ENCODE data around the gene TMEM253.

Gene TMEM253

DNA sequence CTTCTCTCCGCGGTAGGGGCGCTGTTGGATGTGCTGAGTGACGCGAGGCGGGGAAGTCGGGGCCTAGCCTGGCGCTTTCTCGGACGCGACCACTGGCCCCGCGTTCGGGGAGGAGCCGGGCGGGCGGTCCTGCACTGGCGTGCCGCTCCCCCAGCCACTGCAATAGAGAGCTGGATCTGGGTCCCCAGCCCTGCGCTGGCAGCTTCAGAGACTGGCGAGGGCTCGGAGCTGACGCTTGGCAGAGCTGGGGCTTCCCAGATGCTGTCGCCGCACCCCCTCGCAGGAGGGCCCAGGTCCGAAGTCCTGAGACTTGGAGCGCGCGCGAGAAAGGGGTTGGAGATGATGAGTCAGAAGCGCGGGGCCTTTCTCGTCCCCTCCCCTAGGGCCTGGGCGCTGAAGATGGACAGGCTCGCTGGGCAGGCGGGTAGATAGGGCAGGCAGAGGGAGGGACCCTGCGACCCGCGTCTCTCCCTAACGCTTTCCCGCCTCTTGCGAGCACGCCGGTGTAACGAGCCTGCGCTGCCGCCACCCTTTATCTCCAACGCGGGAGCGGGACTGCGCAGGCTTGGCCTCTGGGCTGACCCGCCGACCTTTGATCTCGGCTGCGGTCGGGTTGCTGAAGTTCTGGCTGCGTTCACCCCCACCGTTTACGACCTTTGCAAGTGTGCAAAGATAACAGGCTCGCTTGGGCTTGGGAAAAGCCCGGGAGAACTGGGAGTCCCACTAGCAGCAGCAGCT is 3.0 kb downstream of the TMEM253 start:
- peak; percentile 90 to 91 for DNase-seq (ENCODE audit: low read depth in 2 of 2)

- peak; percentile 37 to 42 for DNase-seq (ENCODE audit: low read depth in 2 of 2)
Observed at GRCh38 chr14:21104448-21105060, 3.7 kb downstream of the TMEM253 start.

GRCh38 chr14:21105095-21105494 is 4.2 kb downstream of the TMEM253 start:
- DNase-seq (ENCODE audit: low read depth in 2 of 2): no peak

DNA sequence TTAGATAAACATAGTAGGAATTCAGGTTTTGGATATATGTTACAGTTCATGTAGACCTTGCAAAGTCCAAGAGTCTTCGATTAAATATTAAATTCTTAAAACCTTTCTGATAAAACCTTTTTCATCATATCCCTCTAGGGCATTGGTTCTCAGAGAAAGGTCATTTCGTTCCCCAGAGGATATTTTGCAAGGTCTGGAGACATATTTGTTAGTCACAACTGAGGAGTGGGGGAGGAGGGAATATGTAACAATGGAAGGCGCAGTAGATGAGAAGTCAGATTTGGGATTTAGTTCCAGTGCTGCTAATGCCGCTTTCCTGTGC is 5.3 kb downstream of the TMEM253 start:
- DNase-seq (ENCODE audit: low read depth in 2 of 2): no peak

DNA sequence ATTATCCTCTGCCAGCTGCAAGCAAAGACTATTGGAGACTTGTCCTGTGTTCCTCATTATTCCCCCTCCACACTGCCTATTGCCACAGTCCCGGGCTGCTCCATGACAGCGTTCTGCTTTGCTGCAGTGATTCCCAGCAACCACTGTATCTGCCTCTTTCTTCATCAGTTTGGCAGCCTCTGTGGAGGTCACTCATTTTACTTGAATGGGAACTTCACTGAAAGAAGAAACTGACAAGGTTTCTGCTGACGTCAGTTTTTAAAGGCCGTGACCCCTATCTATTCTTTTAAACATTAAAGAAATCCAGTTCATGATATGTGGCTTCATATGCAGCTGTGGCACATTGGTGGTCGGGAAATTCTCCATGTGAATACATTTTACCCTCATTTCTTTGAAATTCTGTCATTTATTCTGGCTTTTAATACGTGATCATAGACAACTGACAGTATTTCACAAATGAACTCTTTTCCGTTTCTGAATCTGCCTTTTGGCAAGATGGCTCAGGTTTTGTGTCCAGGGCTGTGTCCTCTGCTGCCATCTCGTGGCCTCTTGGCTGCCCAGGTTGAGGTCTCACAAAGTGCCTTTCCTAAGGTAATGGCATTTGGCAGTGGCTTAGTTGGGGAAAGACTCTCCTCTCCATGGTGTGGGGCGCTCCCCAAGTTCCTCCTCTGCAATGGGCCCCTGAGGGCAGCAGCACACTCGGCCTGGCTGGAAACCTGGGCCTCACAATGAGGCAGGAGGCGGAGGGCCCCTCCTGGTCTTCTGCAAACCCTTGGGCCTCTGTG is 5.8 kb downstream of the TMEM253 start:
- peak; percentile 58 to 62 for DNase-seq (ENCODE audit: low read depth in 2 of 2)

DNA sequence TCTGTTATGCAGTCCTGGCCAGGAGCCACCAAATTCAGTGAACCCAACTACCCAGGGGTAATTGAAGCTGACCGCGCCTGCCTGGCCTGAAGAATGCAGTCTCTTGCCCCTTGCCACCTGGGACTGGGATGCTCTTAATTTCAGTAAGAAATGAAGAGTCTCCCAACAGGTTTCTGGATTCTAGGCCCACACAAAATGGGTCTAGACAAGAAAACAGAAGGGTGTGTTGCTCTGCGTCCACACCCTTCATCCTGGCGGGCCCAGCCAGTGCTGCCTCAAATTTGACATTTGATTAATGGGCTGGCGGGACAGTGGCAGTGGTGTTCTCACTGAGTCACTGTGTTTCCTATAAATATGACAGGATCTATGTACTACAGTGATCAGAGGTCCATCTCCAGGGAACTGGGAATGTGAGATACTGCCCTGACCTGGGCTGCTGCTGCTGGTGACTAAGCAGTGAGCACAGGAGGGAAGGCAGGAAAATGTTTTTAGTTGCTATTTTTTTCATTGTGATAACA is 6.5 kb downstream of the TMEM253 start:
- DNase-seq (ENCODE audit: low read depth in 2 of 2): no peak

DNA sequence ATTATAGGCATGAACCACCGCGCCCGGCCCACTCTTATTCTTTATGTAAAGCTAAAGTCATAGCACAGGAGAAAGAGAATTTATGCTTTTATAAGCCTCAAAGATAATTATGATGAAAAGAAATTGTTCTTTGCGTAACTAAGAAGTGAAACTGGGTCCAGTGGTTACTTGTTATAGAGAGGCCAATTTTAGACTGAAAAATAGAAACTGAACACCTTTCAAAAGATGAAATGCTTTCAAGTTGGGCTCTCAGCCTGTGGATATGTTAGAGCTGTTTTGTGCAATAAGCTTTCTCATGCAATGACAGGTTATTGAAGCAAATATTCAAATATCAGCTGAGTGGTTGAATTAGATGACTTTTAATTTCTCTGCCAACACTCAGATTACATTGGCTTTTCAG is 7.9 kb downstream of the TMEM253 start:
- no peak for DNase-seq (ENCODE audit: low read depth in 2 of 2)

DNA sequence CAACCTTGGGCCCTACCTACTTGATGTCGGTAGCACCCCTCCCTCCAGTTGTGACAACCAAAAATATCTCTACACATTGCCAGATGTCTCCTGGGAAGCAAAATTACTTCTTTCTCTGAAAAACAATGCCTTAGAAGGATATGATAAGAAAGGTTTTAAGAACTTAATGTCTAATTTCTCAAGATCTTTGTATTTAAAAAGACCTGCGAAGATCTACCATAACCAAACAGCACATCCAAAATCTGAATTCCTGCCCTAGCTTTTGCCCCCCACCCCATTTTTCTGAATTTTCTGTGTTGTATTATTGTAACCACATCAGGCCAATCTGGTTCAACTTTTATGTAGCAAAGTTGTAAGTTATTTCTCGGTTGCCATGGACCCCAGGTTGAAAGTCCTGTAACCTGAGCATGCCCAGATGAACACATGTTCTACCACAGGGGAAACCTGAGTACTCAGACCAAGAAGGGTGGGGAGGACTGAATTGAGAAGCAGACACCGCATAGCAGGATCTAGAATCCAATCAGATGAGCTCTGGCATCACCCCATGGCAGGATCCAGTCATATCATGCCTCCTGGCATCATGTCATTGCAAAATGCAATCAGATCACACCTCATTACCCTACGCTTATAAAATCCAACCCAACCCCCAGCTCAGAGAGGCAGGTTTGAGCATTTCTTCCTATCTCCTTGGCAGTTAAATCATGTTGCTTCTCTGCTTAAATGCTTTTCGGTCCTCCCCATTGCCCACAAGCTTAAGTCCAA is 8.7 kb downstream of the TMEM253 start:
- no peak for DNase-seq (ENCODE audit: low read depth in 2 of 2)

- DNase-seq (ENCODE audit: low read depth in 2 of 2): no peak
Observed at GRCh38 chr14:21112255-21112654, 11.4 kb downstream of the TMEM253 start.

GRCh38 chr14:21113369-21113768 is 12.5 kb downstream of the TMEM253 start:
- no peak for DNase-seq (ENCODE audit: low read depth in 2 of 2)

GRCh38 chr14:21118933-21119332 is 18.1 kb downstream of the TMEM253 start:
- DNase-seq (ENCODE audit: low read depth in 2 of 2): no peak

DNA sequence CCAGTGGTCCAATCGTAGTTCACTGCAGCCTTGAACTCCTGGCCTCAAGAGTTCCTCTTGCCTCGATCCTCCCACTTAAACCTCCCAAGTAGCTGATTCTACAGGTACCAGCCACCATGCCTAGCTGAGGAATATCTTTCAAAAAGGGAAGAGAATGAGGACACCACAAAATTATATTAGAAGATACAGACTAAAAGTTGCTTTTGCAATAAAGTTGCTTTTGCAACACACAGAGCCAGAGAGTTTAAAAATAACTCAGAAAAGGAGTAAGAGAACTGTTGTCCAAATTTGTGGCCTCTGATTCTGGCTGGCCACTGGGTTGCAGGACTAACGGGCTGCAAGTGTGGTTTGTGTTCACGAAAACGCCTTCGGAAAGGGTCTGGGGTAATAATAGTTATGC is 19.8 kb downstream of the TMEM253 start:
- DNase-seq (ENCODE audit: low read depth in 2 of 2): no peak

GRCh38 chr14:21121122-21121521 is 20.3 kb downstream of the TMEM253 start:
- DNase-seq (ENCODE audit: low read depth in 2 of 2): no peak

DNA sequence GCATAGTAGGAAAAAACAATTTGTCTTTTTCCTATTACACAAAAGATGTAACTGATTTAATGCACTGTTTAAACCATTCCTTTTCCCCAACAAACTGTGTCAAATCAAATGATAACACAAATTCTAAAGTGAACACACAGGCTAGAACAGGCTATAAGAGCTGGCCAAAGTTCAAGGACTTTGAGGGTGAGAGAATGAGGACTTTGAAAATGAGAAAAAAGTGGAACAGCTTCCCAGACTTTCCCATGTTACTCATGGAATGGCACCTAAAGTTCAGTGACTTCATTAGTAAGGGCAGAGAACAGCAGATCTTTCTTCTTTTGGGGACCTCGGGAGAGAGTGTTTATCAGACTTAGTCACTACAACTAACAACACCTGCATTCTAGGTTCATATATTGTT is 22.6 kb downstream of the TMEM253 start:
- DNase-seq (ENCODE audit: low read depth in 2 of 2): no peak

DNA sequence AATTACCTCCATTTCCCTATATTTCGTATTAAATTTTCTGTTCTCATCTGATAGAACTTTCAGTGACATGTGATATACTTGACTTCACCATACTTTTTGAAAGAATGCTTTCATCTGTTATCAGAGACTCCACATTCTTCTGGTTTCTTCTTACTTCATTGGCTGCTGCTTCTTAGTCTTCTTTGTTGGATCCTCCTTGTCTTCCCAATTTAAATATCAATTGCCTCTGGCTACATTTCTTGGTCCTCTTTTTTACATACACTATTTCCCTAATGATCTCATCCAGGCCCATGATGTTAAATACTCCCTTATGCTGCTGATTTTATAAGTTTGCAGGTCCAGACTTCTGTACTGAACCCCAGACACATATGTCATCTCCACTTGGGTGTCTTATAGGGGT is 33.0 kb downstream of the TMEM253 start:
- no peak for DNase-seq (ENCODE audit: low read depth in 2 of 2)

GRCh38 chr14:21136024-21136423 is 35.2 kb downstream of the TMEM253 start:
- no peak for DNase-seq (ENCODE audit: low read depth in 2 of 2)

DNA sequence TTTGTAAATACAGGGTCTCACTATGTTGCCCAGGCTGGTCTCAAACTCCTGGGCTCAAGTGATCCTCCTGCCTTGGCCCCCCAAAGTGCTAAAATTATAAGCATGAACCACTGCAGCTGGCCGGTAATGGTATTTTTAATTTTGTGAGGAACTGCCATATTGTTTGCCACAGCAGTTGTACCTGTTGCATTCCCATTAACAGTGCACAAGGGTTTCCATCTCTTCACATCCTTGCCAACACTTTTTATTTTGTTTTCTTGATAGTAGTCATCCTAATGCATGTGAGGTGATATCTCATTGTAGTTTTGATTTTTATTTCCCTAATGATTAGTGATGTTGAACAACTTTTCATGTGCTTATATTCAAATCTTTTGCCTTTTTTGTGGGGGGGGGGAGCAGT is 41.5 kb downstream of the TMEM253 start:
- no peak for DNase-seq (ENCODE audit: low read depth in 2 of 2)

DNA sequence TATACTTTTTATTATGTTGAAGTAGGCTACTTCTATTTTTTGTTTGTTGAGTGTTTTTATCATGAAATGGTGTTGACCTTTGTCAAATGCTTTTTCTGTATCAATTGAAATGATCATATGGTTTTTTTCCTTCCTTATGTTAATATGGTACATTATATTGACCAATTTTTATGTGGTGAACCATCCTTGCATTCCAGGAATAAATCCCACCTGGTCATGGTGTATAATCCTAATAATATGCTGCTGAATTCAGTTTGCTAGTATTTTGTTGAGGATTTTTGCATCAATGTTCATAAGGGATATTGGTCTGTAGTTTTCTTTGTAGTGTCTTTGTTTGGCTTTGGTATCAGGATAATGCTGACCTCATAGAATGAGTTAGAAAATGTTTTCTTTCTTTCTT is 44.6 kb downstream of the TMEM253 start:
- DNase-seq (ENCODE audit: low read depth in 2 of 2): no peak

DNA sequence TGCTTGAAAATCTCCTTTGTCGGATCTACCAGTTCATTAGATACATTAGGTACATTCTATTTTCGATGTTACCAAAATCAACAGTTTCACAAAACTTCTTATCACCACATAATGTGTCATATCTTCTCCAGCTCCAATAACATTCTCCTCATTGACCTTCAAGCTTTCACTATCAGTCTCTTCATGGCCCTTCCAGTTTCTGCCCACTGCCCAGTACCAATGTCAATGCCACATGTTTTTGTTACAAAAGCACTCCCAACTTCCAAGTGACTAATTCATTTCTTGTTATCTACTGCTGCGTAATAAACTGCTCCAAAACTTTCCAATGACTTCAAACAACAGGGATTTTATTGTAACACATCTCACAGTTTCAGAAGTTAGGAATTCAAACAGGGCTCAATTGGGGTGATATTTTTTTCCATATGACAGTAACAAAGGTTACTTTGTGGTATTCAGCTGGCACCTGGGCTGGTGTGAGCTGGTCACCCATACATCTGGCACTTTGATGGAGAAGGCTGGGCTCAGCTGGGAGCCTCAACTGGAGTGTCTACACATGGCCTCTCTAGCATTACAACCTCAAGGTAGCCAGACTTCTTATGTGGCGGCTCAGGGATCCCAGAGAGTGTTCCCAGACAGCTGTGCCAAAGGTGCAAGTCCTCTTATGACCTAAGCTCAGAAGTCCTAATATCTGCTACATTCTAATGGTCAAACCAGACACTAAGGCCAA is 48.9 kb downstream of the TMEM253 start:
- DNase-seq (ENCODE audit: low read depth in 2 of 2): no peak

All from stimulated activated CD8-positive, alpha-beta memory T cell treated with anti-CD3 and anti-CD28 coated beads, Interleukin-7, amount 100 ng/mL, for 4 hours (primary cell).